Neural progenitor cell (in vitro differentiated cells): ENCODE data around the gene NR1H4.

ENCODE experiments used
- EZH2 ChIP-seq: fragments of 200-600 bp; sonication (generic); IDR thresholded peaks from 2 replicates; pipeline ENCODE4 v1.6.1; 2017; ENCODE audit warnings: antibody characterized with exemption, mild to moderate bottlenecking, moderate library complexity
- EZH2phosphoT487 ChIP-seq: fragments of 200-600 bp; sonication (generic); IDR thresholded peaks from 2 replicates; pipeline ENCODE4 v1.6.1; 2017; ENCODE audit warnings: antibody characterized with exemption
- TF ChIP-seq, protein P1 (sequence below): fragments of 200-600 bp; sonication (generic); IDR thresholded peaks from 2 replicates; pipeline ENCODE4 v1.5.1; 2017; ENCODE audit warnings: antibody characterized with exemption, mild to moderate bottlenecking

GRCh38 chr12:100591979-100592378 is 118.3 kb downstream of the NR1H4 start:
- TF ChIP-seq, protein P1, sequence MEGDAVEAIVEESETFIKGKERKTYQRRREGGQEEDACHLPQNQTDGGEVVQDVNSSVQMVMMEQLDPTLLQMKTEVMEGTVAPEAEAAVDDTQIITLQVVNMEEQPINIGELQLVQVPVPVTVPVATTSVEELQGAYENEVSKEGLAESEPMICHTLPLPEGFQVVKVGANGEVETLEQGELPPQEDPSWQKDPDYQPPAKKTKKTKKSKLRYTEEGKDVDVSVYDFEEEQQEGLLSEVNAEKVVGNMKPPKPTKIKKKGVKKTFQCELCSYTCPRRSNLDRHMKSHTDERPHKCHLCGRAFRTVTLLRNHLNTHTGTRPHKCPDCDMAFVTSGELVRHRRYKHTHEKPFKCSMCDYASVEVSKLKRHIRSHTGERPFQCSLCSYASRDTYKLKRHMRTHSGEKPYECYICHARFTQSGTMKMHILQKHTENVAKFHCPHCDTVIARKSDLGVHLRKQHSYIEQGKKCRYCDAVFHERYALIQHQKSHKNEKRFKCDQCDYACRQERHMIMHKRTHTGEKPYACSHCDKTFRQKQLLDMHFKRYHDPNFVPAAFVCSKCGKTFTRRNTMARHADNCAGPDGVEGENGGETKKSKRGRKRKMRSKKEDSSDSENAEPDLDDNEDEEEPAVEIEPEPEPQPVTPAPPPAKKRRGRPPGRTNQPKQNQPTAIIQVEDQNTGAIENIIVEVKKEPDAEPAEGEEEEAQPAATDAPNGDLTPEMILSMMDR, result no peak
- no peak for TF ChIP-seq EZH2
- no peak for TF ChIP-seq EZH2phosphoT487
